GM19025 (cell line): ENCODE results near the gene FBXO47.
"Not testable (repeated sequence)": the region's sequence is repeated elsewhere in the genome, so short reads cannot be mapped to it uniquely, and the experiment has no call there.

ENCODE experiments used
- ATAC-seq: cut with Tn5 transposase; IDR thresholded peaks from one replicate; pipeline ENCODE4 v1.9.1; 2021; ENCODE audit warnings: mild to moderate bottlenecking, low read depth, moderate library complexity; ENCODE audit not compliant: unreplicated experiment

Gene FBXO47

GRCh38 chr17:38981636-38982035 is 14.4 kb upstream of the FBXO47 start:
- ATAC-seq = no peak

GRCh38 chr17:38980490-38981217 is 13.5 kb upstream of the FBXO47 start:
- ATAC-seq = no peak

GRCh38 chr17:38978180-38978579 is 11.0 kb upstream of the FBXO47 start:
- no peak for ATAC-seq

GRCh38 chr17:38976187-38976551 is 9.0 kb upstream of the FBXO47 start:
- ATAC-seq = not testable (repeated sequence)

- ATAC-seq = no peak
These were observed 3.6 kb upstream of the FBXO47 start for GRCh38 chr17:38970804-38971203.

- ATAC-seq = no peak
These were observed 2.9 kb upstream of the FBXO47 start for GRCh38 chr17:38970128-38970527.

GRCh38 chr17:38969281-38969680 is 2.1 kb upstream of the FBXO47 start:
- ATAC-seq = no peak

- ATAC-seq = no peak
These were observed 5.8 kb downstream of the FBXO47 start for GRCh38 chr17:38961413-38961812.

GRCh38 chr17:38960402-38960801 is 6.8 kb downstream of the FBXO47 start:
- ATAC-seq = no peak

GRCh38 chr17:38959508-38959907 is 7.7 kb downstream of the FBXO47 start:
- ATAC-seq = no peak

- ATAC-seq = no peak
These were observed 8.4 kb downstream of the FBXO47 start for GRCh38 chr17:38958756-38959155.

- ATAC-seq = no peak
These were observed 8.9 kb downstream of the FBXO47 start for GRCh38 chr17:38958326-38958725.

- ATAC-seq = not testable (repeated sequence)
These were observed 13.4 kb downstream of the FBXO47 start for GRCh38 chr17:38953800-38954199.

GRCh38 chr17:38947189-38947588 is 20.0 kb downstream of the FBXO47 start:
- ATAC-seq = no peak

- ATAC-seq = no peak
These were observed 23.6 kb downstream of the FBXO47 start for GRCh38 chr17:38943607-38944006.

- no peak for ATAC-seq
These were observed 24.4 kb downstream of the FBXO47 start for GRCh38 chr17:38942696-38943334.

- ATAC-seq = no peak
These were observed 26.8 kb downstream of the FBXO47 start for GRCh38 chr17:38940404-38940803.

GRCh38 chr17:38939987-38940386 is 27.2 kb downstream of the FBXO47 start:
- ATAC-seq = no peak

GRCh38 chr17:38933962-38934361 is 33.2 kb downstream of the FBXO47 start:
- ATAC-seq = not testable (repeated sequence)

- ATAC-seq = not testable (repeated sequence)
These were observed 36.4 kb downstream of the FBXO47 start for GRCh38 chr17:38930782-38931181.

GRCh38 chr17:38926293-38927070 is 40.7 kb downstream of the FBXO47 start:
- no peak for ATAC-seq
